ENCODE data around the gene NAA16. TPM values are rescaled to one million over a fixed set of nuclear protein-coding genes. Genes with fewer than 3 reads are reported as not detected.

The NAA16 gene
- total and polyA plus RNA-seq, 12 donors: 3.4 to 15.1 (median 8.5) TPM

- 92 to 97% methylated on average over 5 of the region's 5 CpGs for WGBS, 2 donors
- Histone ChIP-seq H3K27ac (no peak overlapping the region), H3K4me3 (no peak overlapping the region), H3K36me3 (peaks cover 0 to 24% (median 0%) of the 10 kb centered on the region in 9 donors), H3K9me3 (no peaks in the 10 kb centered on the region), H3K27me3 (no peaks in the 10 kb centered on the region), H3K4me1 (peaks cover 0 to 56% (median 40%) of the 10 kb centered on the region in 9 donors)
- intact Hi-C loops (cut with DNase I): loop anchor here in 1 of 10 donors (10.0 kb wide), 1 partner anchor 251 kb away; the partner anchor contains the start of gene WBP4
- TF ChIP-seq CTCF (IDR thresholded peaks at IDR 0.05): no peak
- ATAC-seq (no peak), DNase-seq (no peak)
Measured at GRCh38 chr13:41315443-41316047, 4.5 kb downstream of the NAA16 start.

- ATAC-seq (no peak), DNase-seq (no peak)
- Histone ChIP-seq H3K4me3 (no peak overlapping the region), H3K9me3 (no peaks in the 10 kb centered on the region), H3K27me3 (no peaks in the 10 kb centered on the region), H3K36me3 (peaks cover 0 to 39% (median 0%) of the 10 kb centered on the region in 9 donors), H3K4me1 (peaks cover 0 to 54% (median 35%) of the 10 kb centered on the region in 9 donors), H3K27ac (no peak overlapping the region)
- 78 to 92% methylated on average over 1 of the region's 1 CpG for WGBS, 2 donors
- no peak for TF ChIP-seq CTCF (IDR thresholded peaks at IDR 0.05)
- intact Hi-C loops (cut with DNase I): loop anchor here in 1 of 10 donors (10.0 kb wide), 1 partner anchor 252 kb away; the partner anchor contains the start of gene WBP4
Measured at GRCh38 chr13:41317243-41317642, 6.2 kb downstream of the NAA16 start.

- intact Hi-C loops (cut with DNase I): no loop called here
- no peak for TF ChIP-seq CTCF (IDR thresholded peaks at IDR 0.05)
- ATAC-seq: no peak
- H3K4me3 ChIP-seq: no peak overlapping the region
- H3K9me3 ChIP-seq: no peaks in the 10 kb centered on the region
- no peak for DNase-seq
- H3K36me3 ChIP-seq: peaks cover 0 to 95% (median 15%) of the 10 kb centered on the region in 9 donors
- H3K4me1 ChIP-seq: peaks cover 0 to 35% (median 9%) of the 10 kb centered on the region in 9 donors
- H3K27me3 ChIP-seq: no peaks in the 10 kb centered on the region
- no peak overlapping the region for H3K27ac ChIP-seq
- 74 to 93% methylated on average over 2 of the region's 2 CpGs for WGBS, 2 donors
Measured at GRCh38 chr13:41325752-41326151, 14.7 kb downstream of the NAA16 start.

- DNase-seq (no peak), ATAC-seq (peak in 1 of 8 donors; percentile 38)
- intact Hi-C loops (cut with DNase I): no loop called here
- no peaks in the 10 kb centered on the region for H3K27me3 ChIP-seq
- TF ChIP-seq CTCF (IDR thresholded peaks at IDR 0.05): no peak
- H3K4me3 ChIP-seq: no peak overlapping the region
- no peaks in the 10 kb centered on the region for H3K9me3 ChIP-seq
- peaks cover 0 to 88% (median 15%) of the 10 kb centered on the region in 9 donors for H3K36me3 ChIP-seq
- H3K27ac ChIP-seq: no peak overlapping the region
- H3K4me1 ChIP-seq: peaks cover 0 to 35% (median 10%) of the 10 kb centered on the region in 9 donors
- WGBS, 2 donors: 92 to 97% methylated on average over 1 of the region's 1 CpG
Measured at GRCh38 chr13:41326661-41327060, 15.6 kb downstream of the NAA16 start.
